ENCODE data around the gene ATP5F1A. TPM values are rescaled to one million over a fixed set of nuclear protein-coding genes. Genes with fewer than 3 reads are reported as not detected.

Gene ATP5F1A
- polyA plus RNA-seq, 3 donors from 2014 or later: 429 to 774 (median 468) TPM

DNA sequence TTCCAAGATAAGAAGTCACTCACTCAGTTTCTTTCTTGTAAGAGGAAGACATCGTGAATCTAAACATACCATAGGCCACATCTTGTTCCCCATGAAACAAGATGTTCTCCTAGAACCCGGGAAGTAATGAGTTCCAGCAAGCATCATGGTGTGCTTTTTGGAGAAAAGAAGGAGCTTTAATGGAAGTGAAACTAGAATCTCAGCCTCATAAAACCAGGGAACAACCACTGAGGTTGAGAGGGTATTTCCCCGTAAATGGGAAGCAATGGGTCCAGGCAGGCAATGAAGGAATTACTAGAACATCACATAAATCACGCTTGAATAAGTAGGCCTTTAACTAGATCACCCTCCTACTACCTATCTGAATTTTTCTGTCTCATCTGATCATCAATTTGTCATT lies 66.4 kb downstream of the ATP5F1A start:
- Mint-ChIP-seq H3K9me3 (no peaks in the 10 kb centered on the region), H3K4me1 (peaks cover 13 to 19% of the 10 kb centered on the region in 2 donors), H3K4me3 (no peak overlapping the region), H3K36me3 (peaks cover 0 to 12% (median 12%) of the 10 kb centered on the region in 3 donors), H3K27ac (no peak overlapping the region), H3K27me3 (ENCODE audit: low read depth in 3 of 3) (peaks cover 4 to 15% (median 6%) of the 10 kb centered on the region in 3 donors)
- no peak for DNase-seq

Other genes with a start within 250 kb of the ATP5F1A start
- gene EPG5, start 131.0 kb downstream of the ATP5F1A start, polyA plus RNA-seq: 1 to 10 TPM; 2.9 to 6.5 (median 5.3) TPM
- 10 to 100 TPM; 27.7 to 37.7 (median 31.6) TPM for gene PSTPIP2, start 26.0 kb downstream of the ATP5F1A start, polyA plus RNA-seq
- 10 to 100 TPM; 33.3 to 54.1 (median 44.3) TPM for gene HAUS1, start 6.1 kb upstream of the ATP5F1A start, polyA plus RNA-seq